Fibroblast of lung (primary cell): ENCODE measurements around the gene RFX1. TPM values are rescaled to one million over a fixed set of nuclear protein-coding genes. Genes with fewer than 3 reads are reported as not detected.

ENCODE experiments used
- DNase-seq, 2 donors: peaks; one replicate each; pipeline versions ENCODE4 v3.0.0 to v3.0.0-alpha.2; 2010; ENCODE audit warnings: low read depth in 2 of 2
- H2AFZ ChIP-seq: 2 replicates; pipeline ENCODE4 v1.5.1; 2012; ENCODE audit warnings: low read length, control low read depth, inconsistent platforms
- H3K27ac ChIP-seq: 2 replicates; pipeline ENCODE4 v1.5.1; 2011; ENCODE audit warnings: low read length, control low read depth; ENCODE audit not compliant: insufficient read depth
- H3K27me3 ChIP-seq: 2 replicates; pipeline ENCODE4 v1.5.1; 2011; ENCODE audit warnings: mild to moderate bottlenecking, low read length; ENCODE audit not compliant: control insufficient read depth, insufficient read depth
- H3K36me3 ChIP-seq: 2 replicates; pipeline ENCODE4 v1.5.1; 2011; ENCODE audit warnings: low read length; ENCODE audit not compliant: control insufficient read depth, insufficient read depth
- H3K4me1 ChIP-seq: 2 replicates; pipeline ENCODE4 v1.5.1; 2011; ENCODE audit warnings: low read length; ENCODE audit not compliant: control insufficient read depth, insufficient read depth; ENCODE audit errors: extremely low read depth
- H3K4me2 ChIP-seq: 2 replicates; pipeline ENCODE4 v1.5.1; 2011; ENCODE audit warnings: low read length, control low read depth; ENCODE audit not compliant: insufficient read depth; ENCODE audit errors: extremely low read depth
- H3K4me3 ChIP-seq, 4 experiments: fragments of 200-600 bp in 1 of 4; sonication (generic) in 1 of 4; replicated peaks in 1 of 4; 2 replicates each; pipeline ENCODE4 v1.5.1; 2011 to 2016; ENCODE audit warnings: low read length in 4 of 4, low read depth in 3 of 4, mild to moderate bottlenecking in 3 of 4, control low read depth in 2 of 4, inconsistent platforms in 1 of 4, mixed read lengths in 1 of 4; ENCODE audit not compliant: insufficient read depth in 1 of 4; ENCODE audit errors: control extremely low read depth in 1 of 4
- H3K79me2 ChIP-seq: 2 replicates; pipeline ENCODE4 v1.5.1; 2012; ENCODE audit warnings: mild to moderate bottlenecking, low read length, inconsistent platforms; ENCODE audit not compliant: control insufficient read depth, insufficient read depth
- H3K9ac ChIP-seq: 2 replicates; pipeline ENCODE4 v1.5.1; 2011; ENCODE audit warnings: mild to moderate bottlenecking, low read length, control low read depth; ENCODE audit not compliant: insufficient read depth
- H3K9me3 ChIP-seq: 2 replicates; pipeline ENCODE4 v1.5.1; 2012; ENCODE audit warnings: low read depth, low read length; ENCODE audit not compliant: control insufficient read depth, insufficient read depth
- H4K20me1 ChIP-seq: 2 replicates; pipeline ENCODE4 v1.5.1; 2011; ENCODE audit warnings: low read length; ENCODE audit not compliant: control insufficient read depth, insufficient read depth; ENCODE audit errors: extremely low read depth
- CTCF ChIP-seq, 2 donors: IDR thresholded peaks in 1 of 2; conservative IDR thresholded peaks in 1 of 2; 1 replicate in 1 of 2; 2 replicates in 1 of 2; pipeline ENCODE4 v1.5.1; 2011 to 2012; ENCODE audit warnings: low read length in 2 of 2, control low read depth in 1 of 2, inconsistent platforms in 1 of 2, low read depth in 1 of 2, mild to moderate bottlenecking in 1 of 2
- EZH2 ChIP-seq: IDR thresholded peaks from 2 replicates; pipeline ENCODE4 v1.5.1; 2012; ENCODE audit warnings: low read length, control low read depth, mild to moderate bottlenecking; ENCODE audit errors: missing control alignments
- polyA plus RNA-seq, 2 donors: library from polyadenylated mRNA; depleted of rRNA in 1 of 2; stranded (reverse) in 1 of 2; unstranded in 1 of 2; fragments of >200 nt; gene quantifications; 2 replicates each; pipeline ENCODE4 v1.2.1, GENCODE V29; 2011 to 2012; ENCODE audit warnings: missing spikeins in 1 of 2
- total RNA-seq: library from RNA; depleted of rRNA; stranded (reverse); fragments of >200 nt; gene quantifications from 2 replicates; pipeline ENCODE4 v1.2.1, GENCODE V29; 2014

Gene RFX1
- total and polyA plus RNA-seq, 2 donors (not counting 1 experiment from before 2014, with no cell fraction given), result 0.44 to 2.6 TPM

- TF ChIP-seq CTCF (conservative IDR thresholded peaks at IDR 0.05 in 1 of 2, IDR thresholded peaks at IDR 0.05 in 1 of 2; ENCODE audit: low read depth in 1 of 2, low read length in 2 of 2) (no peak), EZH2 (no peak)
- Histone ChIP-seq H3K27ac (no peak overlapping the region), H3K27me3 (no peaks in the 10 kb centered on the region), H3K4me2 (no peak overlapping the region), H3K9me3 (no peaks in the 10 kb centered on the region), H3K9ac (no peak overlapping the region), H3K4me1 (peaks cover 5% of the 10 kb centered on the region), H3K36me3 (no peaks in the 10 kb centered on the region), H3K4me3 (no peak overlapping the region), H2AFZ (no peak overlapping the region), H3K79me2 (no peaks in the 10 kb centered on the region), H4K20me1 (no peaks in the 10 kb centered on the region)
- DNase-seq, result no peak
Measured at GRCh38 chr19:14019100-14019499, 13.0 kb upstream of the RFX1 start.

- DNase-seq, result no peak
- Histone ChIP-seq H3K27me3 (no peaks in the 10 kb centered on the region), H3K4me3 (no peak overlapping the region), H3K27ac (no peak overlapping the region), H2AFZ (no peak overlapping the region), H3K79me2 (no peaks in the 10 kb centered on the region), H3K36me3 (no peaks in the 10 kb centered on the region), H3K9me3 (no peaks in the 10 kb centered on the region), H3K4me2 (no peak overlapping the region), H4K20me1 (no peaks in the 10 kb centered on the region), H3K9ac (no peak overlapping the region), H3K4me1 (no peaks in the 10 kb centered on the region)
- TF ChIP-seq CTCF (conservative IDR thresholded peaks at IDR 0.05 in 1 of 2, IDR thresholded peaks at IDR 0.05 in 1 of 2; ENCODE audit: low read depth in 1 of 2, low read length in 2 of 2) (no peak), EZH2 (no peak)
Measured at GRCh38 chr19:14015524-14016035, 9.5 kb upstream of the RFX1 start.

- Histone ChIP-seq H3K27ac (no peak overlapping the region), H3K9me3 (no peaks in the 10 kb centered on the region), H3K4me1 (no peaks in the 10 kb centered on the region), H3K9ac (no peak overlapping the region), H4K20me1 (no peaks in the 10 kb centered on the region), H3K36me3 (no peaks in the 10 kb centered on the region), H3K79me2 (no peaks in the 10 kb centered on the region), H3K4me2 (no peak overlapping the region), H3K27me3 (no peaks in the 10 kb centered on the region), H2AFZ (no peak overlapping the region), H3K4me3 (no peak overlapping the region)
- DNase-seq, result no peak
- TF ChIP-seq EZH2 (no peak), CTCF (conservative IDR thresholded peaks at IDR 0.05 in 1 of 2, IDR thresholded peaks at IDR 0.05 in 1 of 2; ENCODE audit: low read depth in 1 of 2, low read length in 2 of 2) (no peak)
Measured at GRCh38 chr19:14012378-14012915, 6.3 kb upstream of the RFX1 start.
